Adipose tissue (tissue), 3 donors: ENCODE results near the gene CWC22. TPM values are rescaled to one million over a fixed set of nuclear protein-coding genes. Genes with fewer than 3 reads are reported as not detected.

Source experiments
- H3K27ac ChIP-seq: one replicate; pipeline ENCODE4 v1.5.1; 2013; ENCODE audit warnings: low read depth, low read length
- WGBS, 3 donors: extraction: QIAGEN DNeasy Blood & Tissue Kit; methylation state at CpG; one replicate each; pipeline ENCODE4 v1.1.7; 2013; 5-methylcytosine and 5-hydroxymethylcytosine counted together
- polyA plus RNA-seq, 3 donors: library from polyadenylated mRNA; stranded (reverse); fragments of 200-250 nt; gene quantifications; one replicate each; pipeline ENCODE4 v1.2.3, GENCODE V29; 2013
- donor health status: healthy with polysubstance abuse.
- donor health status: Bipolar disorder and iron deficiency.
- donor health status: healthy.

The CWC22 gene
- polyA plus RNA-seq, 3 donors = 5.0 to 16.9 (median 11.0) TPM

DNA sequence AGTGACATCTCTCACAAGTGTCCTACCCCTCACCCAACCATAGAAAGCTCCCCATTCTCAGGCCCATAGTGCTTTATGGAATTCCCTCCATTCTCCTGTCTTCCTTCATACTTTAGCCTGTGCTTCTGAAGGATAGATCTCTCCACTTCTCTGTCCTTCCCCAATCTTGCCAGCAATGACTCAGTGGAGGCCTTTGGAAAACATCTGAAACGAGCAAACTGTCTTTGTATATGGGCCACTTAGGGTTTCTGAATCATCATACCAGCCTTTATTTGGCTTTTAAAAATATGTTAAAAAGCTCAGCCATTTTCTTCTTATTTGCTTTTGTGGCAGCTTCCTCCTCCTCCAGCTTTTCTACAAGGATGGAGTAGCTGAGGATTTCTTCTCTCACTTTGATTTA, 80.1 kb downstream of the CWC22 start:
- H3K27ac ChIP-seq = no peak overlapping the region
- WGBS, 3 donors = 76 to 87% (median 81%) methylated on average over 1 of the region's 1 CpG

DNA sequence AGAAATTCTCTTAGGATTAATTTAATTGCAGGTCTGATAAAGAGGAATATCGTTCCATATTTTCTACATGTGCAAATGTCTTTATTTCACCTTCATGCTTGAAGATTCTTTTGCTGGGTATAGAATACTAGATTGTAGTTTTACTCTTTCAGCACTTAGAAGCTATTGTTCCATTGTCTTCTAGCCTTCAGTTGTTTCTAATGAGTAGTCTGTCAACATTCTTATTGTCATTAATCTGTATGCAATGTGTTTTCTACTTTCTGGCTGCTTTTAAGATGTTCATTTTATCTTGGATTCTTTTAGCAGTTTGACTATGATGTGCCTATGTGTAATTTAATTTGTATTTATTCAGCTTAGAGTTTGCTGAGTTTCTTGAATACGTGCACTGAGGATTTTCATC, 81.4 kb downstream of the CWC22 start:
- no peak overlapping the region for H3K27ac ChIP-seq
- 47 to 70% (median 49%) methylated on average over 2 of the region's 2 CpGs for WGBS, 3 donors

DNA sequence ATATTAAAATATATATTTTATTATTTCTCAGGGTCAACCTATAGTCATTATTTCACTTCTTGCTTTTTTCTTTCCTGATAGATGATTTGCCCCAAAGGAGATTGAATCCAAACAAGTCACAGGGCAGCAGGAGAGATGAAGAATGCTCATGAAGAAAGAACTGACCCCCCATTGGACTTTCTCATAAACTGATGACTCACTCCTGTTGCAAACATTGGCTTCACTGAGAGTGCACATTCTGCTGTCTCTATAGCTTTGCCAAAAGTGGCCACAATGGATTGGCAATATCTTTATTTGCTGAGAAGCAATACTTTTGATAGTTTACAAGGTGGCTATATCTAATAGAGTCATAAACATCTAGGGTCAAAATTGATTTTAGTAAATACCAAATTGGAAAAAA, 89.8 kb downstream of the CWC22 start:
- H3K27ac ChIP-seq = no peak overlapping the region

DNA sequence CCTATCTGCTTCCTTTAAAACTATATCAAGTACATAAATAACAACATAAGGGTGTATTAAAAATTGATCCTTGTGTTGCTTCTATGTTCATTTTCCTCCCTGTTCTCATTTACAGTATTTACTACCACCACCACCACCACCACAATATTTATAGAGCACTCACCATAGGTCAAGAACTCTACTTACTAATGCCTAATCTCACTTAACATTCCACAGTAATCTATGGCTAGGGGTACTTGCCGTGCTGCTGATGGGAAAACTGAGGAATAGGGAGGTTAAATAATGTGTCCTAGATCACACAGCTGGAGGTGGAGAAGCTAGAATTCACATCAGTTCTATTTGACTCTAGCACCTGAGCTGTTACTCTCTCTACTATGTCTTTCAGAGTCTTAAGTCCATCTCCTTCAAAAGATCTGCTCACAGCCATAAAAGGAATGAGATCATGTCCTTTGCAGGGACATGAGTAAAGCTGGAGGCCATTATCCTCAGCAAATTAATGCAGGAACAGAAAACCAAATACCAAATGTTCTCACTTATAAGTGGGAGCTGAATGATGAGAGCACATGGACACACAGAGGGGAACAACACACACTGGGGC, 91.6 kb downstream of the CWC22 start:
- no peak overlapping the region for H3K27ac ChIP-seq
- 50 to 71% (median 68%) methylated on average over 1 of the region's 1 CpG for WGBS, 3 donors

DNA sequence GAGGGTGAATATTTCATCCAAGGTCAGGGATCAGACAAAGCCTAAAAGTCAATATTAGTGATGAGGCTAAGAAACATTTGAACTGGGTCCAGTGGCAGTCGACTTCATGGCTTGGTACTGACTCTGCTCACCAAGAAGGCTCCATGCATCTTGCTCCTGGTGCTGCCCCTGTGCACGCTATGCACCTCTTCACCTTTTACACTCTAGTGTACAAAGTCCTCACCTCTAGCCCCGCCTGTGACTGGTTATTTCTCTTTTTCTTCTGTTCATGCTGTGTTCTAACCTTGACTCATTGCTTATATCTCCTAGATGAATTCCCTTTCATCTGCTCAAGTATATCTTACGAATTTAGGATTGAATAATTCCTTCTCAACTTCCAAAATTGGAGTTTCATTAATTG, 93.3 kb downstream of the CWC22 start:
- WGBS, 3 donors = 87 to 90% (median 87%) methylated on average over 4 of the region's 4 CpGs
- H3K27ac ChIP-seq = no peak overlapping the region

DNA sequence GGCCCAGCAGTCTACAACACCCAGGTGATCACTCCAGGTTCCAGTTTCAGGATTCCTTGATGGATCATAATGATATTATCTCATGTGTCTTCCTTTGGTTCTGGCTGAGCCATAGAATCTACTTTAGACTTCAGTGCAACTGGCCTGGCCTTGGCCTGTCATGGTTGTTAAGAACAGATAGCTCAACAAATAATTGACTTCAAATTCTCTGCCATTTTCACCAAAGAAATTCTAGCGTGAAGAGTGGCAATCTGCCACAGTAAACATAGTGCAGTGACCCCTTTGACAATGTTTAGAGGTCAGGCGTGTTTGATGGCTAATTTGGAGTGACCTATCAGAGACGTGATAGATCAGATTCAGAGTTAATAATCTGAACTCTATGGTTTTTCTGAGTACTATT, 95.5 kb downstream of the CWC22 start:
- no peak overlapping the region for H3K27ac ChIP-seq
- WGBS, 3 donors = 45 to 82% (median 70%) methylated on average over 3 of the region's 3 CpGs

DNA sequence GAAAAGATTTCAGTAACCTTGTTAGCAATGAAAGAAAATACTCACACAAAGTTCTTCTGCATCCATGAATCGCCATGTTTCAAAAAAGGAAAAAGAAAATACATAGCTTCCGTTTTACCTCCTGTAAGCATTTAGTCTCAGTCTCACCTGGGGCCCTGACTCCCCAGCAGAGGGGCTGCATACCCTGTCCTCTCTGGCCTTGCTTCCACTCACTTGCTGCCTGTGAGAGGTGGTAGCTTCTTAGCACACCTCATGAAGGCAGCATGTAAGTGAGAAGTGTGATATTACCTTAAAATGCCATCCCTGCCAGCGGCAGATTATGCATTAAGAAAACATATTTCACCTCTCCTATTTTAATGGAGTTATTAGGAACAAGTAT, 96.4 kb downstream of the CWC22 start:
- no peak overlapping the region for H3K27ac ChIP-seq
- WGBS, 3 donors = 64 to 76% (median 75%) methylated on average over 3 of the region's 3 CpGs

DNA sequence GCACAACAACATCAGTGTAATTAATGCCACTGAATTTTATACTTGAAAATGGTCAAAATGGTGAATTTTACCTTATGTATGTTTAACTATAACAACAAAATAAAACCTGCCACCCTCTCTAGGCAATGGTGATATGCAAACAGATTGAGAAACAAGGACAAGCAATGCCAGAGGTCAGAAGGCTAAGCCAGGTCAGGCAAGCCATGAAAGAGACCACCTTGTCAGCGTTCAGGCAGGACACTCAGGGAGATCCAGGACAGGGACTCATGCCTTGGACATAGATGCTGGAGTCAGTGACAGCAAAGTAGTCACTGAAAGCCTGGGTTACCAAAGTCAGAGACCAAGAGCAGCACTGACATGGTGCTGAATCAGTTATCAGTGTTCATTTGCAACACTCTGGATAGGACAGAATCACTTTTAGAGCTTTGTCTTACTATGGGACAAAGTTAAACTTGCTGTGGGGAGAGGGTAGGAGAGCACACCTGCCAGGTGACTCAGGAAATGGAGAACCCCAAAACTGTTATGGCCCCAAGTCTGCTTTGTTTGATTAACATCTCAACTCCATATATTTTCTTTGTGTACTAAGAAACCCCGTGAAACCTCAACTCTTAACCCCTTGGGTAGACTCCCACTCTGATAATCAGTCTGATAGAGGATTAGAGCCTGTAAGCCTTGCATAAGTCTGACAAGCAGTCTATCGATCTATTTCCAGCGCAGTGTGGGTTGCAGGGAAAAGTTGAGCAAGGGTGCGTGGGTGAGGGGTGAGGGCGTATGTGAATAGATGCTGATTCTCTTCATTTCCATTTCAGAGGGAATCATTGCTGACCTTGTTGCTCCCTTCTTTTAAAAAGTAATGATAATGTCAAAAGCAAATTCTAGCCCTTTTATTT, 97.0 kb downstream of the CWC22 start:
- WGBS, 3 donors = 57 to 69% (median 69%) methylated on average over 6 of the region's 6 CpGs
- H3K27ac ChIP-seq = no peak overlapping the region

DNA sequence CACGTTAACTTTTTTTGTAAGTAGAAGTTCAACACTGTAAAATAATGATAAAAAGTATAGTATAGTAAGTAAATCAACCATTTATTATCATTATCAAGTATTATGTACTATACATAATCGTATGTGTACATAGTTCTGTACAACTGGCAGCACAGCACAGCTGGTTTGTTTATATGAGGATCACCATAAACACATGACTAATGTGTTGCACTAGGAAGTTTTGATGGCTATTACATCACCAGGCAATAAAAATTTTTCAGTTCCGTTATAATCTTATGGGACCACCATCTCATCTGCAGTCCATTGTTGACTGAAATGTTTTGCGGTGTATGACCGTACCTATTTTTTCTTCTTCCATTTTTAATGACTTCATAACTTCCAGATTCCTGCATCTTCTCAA, 106.4 kb downstream of the CWC22 start:
- no peak overlapping the region for H3K27ac ChIP-seq

DNA sequence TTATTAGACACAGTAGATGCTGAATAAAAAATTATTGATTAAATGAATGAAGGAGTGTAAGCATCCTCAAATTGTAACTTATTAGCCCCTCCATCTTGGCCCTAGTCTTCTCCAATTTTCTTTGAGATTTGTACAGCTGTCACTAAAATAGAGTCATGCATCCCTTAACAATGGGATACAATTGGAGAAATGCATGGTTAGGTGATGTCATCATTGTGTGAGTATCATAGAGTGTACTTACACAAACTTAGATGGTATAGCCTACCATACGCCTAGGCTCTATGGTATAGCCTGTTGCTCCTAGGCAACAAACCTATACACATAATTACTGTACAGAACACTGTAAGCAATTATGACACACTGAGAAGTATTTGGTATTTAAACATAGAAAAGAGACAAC, 107.4 kb downstream of the CWC22 start:
- no peak overlapping the region for H3K27ac ChIP-seq
- 88 to 100% (median 94%) methylated on average over 1 of the region's 1 CpG for WGBS, 3 donors

More for the DNA sequence above, 106.4 kb downstream of the CWC22 start:
- WGBS, 3 donors = 72 to 80% (median 74%) methylated on average over 5 of the region's 5 CpGs

DNA sequence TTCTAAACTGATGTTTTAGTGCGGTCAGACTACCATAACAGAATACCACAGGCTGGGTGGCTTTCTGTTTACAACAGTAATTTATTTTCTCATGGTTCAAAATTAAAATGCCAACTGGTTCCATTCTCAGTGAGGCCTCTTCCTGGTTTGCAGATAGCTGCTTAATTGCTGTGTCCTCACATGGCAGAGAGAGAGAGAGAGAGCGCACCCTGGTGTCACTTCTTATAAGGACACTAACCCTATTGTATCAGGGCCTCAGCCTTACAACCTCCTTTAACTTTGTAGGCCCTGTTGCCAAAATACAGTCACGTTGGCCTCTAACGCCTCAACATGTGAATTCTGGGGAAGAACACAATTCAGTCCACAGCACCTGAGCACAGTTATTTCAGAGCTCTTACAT, 108.2 kb downstream of the CWC22 start:
- WGBS, 3 donors = 74 to 83% (median 82%) methylated on average over 4 of the region's 4 CpGs

More for the DNA sequence above, 108.2 kb downstream of the CWC22 start:
- no peak overlapping the region for H3K27ac ChIP-seq

Other genes starting within 250 kb of the CWC22 start
- gene ZNF385B, start 145.7 kb downstream of the CWC22 start, polyA plus RNA-seq = 1 to 10 TPM in 1 of 3 donors, under 1 TPM in 2; 0.10 to 6.2 (median 0.74) TPM